Left ventricle myocardium superior (tissue), 1 donor: ENCODE measurements around the gene UNKL. TPM values are rescaled to one million over a fixed set of nuclear protein-coding genes. Genes with fewer than 3 reads are reported as not detected.
"Not testable (repeated sequence)": the region's sequence is repeated elsewhere in the genome, so short reads cannot be mapped to it uniquely, and the experiment has no call there.

Experiments used
- ATAC-seq: fragments of 200-7000 bp; cut with Tn5 transposase; one replicate; pipeline ENCODE4 v1.9.1; 2020; ENCODE audit warnings: mild to moderate bottlenecking, moderate library complexity
- DNase-seq: peaks from one replicate; pipeline ENCODE4 v3.0.0-alpha.2; 2020
- intact Hi-C: fragments of 100-400 bp; cut with micrococcal nuclease; formaldehyde crosslinking; loops from one replicate; pipeline ENCODE4 v1.11.0; 2022
- total RNA-seq: library from RNA; stranded (reverse); fragmentation: NEBNext Ultra II Directional; extraction: Animal tissue kit (Norgen Biotek cat#: 25700); gene quantifications from one replicate; pipeline ENCODE4 v1.2.1, GENCODE V29; 2021
- donor health status: DM: no; HTN: yes; CAD: no; lungs with severe emphysema.

The UNKL gene
- total RNA-seq, 1 donor from 2014 or later, result 16.4 TPM

DNA sequence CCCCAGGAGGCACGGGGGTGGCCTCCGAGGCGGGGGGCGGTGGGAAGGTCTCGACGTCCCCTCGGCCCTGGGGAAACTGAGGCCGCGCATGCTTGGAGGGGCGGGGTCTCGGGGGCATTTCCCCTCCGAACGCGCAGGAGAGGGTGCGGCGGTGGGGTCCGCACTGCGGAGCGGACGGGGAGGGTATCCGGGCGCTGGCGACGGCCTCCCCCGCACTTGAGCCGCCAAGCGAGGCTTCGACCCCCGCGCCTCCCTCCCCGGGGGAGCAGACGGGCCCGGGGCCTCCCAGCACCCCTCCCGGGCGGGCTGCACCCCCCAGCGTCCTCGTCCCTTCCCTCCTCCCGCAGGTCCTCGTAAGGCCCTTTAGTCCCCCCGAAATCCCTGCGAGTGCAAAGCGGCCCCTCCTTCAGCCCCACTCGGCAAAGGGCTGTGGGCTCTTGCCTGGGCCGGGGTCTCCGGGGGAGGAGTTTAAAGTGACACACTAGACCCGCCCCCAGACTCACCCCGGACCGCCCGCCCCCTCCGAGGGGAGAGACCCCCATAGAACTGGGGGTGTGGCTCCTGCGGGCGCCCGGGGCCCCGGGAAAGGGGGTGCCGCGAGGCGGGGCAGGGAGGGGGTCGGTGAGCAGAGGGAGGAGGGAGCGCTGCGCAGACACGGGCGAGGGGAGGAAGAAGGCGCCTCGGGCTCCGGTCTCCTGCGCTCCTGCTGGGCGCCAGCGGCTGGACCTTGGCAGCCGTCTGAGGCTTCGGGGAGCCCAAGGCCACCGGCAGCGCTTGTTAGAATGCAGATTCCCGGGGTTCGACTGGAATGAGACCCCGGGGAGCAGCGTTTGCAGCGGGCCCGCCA lies 80.4 kb downstream of the UNKL start:
- no peak for DNase-seq
- no peak for ATAC-seq
- intact Hi-C loops, result no loop called here

DNA sequence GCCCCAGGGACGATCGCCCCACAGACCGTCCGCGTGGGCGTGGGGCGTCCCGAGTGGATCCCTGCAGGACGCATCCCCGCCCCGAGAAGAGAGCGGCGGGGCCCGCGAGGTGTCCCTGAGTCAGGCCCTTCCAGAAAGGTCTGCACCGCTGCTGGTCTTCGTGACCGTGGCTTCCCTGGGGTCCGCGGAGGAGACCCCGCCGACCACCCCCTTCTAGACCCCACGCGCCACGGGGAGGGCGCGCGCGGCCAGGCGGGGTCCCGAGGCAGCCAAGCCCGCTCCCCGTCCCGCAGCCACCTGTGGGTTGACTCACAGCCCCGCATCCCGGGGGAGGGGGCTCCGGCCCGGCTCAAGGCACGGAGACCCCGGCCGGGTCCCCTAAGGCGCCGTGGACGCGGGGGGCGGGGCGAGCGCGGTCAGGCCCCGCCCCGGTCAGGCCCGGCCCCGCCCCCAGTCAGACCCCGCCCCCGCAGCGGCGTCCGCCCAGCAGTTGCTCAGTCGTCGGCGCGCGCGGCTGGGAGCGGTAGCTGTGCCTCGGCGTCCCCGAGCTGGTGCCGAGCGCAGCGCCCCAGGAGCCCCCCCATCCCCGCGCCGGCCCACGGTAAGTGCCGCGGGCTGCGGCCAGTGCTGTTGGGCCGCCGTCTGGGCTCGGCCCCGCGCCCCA lies 81.2 kb downstream of the UNKL start, which contains the start of gene BAIAP3:
BAIAP3 (plus strand) TSS at position 497 of the 664 bp plus-strand sequence. CDS start 4,905 bp downstream, outside the sequence.
- DNase-seq (peak; percentile 70), ATAC-seq (peak; percentile 79)
- intact Hi-C loops, result no loop called here

DNA sequence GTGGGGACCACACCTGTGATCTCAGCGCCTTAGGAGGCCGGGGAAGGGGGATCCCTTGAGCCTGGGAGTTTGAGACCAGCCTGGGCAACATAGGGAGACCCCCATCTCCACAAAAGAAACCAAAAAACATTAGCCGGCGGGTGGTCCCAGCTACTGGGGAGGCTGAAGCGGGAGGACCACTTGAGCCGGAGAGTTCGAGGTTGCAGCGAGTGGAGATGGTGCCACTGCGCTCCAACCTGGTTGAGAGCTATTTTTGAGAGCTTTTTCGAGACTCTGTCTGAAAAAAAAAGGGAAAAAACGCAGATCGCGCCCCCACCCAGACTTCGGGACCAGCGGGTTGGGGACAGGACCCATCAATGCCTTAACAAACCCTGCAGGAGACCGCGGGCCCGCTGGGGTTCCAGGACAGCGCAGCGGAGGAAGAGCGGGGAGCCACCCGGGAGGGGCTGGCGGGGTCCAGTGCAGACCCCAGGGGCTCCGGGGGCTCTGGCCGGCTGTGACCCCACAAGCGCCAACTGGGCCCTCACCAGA lies 81.8 kb downstream of the UNKL start:
- DNase-seq (no peak), ATAC-seq (no peak)
- intact Hi-C loops, result no loop called here

DNA sequence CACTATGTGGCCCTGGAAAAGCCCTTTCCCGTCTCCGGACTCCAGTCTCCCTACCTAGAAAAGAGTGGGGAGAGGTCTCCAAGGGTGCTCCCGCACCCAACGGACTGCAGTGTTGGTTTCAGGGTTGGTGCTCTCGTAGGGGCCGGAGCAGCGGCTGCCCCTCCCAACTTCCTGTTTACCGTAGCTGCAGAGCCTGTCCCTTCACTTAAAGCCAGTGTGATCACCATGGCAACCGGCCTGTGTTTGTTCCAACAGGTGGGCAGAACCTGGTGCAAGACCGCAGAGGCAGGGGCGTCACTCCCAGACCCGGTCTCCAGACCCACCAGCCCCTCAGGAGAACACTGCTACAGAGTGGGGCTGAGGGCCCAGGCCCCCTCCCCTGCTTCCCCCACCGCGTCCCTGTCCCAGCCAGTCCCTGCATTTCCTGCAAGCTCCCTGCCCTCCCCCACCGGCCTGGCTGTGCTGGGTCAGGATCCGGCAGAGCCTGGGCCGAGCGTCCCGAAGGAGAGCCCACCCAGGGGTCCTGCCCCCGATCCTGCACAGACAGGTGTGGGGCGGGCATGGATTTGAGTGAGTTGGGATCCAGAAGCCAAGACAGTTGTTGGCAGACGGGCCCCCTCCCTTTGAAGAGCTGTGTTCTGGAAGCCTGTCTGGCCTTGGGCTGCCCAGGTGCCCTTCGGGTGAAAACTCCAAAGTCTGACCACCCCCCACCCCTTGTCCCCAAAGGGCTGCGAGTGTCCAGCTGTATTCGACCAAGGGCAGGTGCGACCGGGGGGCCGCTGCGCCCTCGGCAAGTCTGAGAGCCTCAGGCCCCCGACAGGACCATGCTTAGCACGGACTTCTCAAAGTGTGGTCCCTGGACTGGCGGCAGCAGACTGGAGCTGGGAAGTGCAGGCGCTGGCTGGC lies 82.5 kb downstream of the UNKL start:
- DNase-seq, result peak; percentile 72
- intact Hi-C loops, result no loop called here
- peak; percentile 61 for ATAC-seq

DNA sequence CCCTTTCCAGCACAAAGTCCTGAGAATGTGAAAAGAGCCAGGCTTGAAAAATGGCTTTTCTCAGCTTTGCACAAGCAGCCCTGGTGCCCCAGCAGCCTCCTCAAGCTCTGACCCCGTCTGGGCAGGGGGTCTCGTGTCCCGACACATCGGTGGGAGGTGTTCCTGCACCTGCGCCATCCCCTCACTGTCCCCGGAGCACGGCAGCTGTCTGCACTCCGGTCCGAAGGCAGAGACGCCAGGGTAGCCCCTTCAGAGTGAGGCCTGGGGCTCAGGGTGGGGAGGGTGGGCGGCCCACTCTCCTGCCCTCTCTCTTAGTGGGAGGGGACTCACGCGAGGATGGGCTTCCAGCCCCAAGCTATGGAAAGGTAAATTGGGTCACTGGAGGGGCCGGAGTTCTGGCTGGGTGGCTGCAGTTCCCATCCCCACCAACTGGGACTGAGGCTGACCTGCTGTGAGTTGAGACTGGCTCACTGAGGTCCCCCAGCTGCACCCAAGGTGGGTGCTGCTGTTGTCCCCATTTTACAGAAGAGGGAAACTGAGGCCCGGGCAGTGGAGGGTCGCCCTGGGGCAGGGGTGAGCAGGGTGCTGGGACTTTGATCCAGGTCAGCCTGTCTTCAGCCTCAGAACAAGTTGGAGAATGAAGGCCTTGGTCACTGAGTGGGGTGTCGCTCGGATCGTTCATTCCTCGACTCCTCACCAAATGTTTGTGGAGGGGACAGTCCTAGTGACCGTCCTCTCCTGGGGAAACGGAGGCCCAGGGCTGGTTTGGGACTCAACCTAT lies 83.4 kb downstream of the UNKL start:
- ATAC-seq (no peak), DNase-seq (no peak)
- intact Hi-C loops, result no loop called here

DNA sequence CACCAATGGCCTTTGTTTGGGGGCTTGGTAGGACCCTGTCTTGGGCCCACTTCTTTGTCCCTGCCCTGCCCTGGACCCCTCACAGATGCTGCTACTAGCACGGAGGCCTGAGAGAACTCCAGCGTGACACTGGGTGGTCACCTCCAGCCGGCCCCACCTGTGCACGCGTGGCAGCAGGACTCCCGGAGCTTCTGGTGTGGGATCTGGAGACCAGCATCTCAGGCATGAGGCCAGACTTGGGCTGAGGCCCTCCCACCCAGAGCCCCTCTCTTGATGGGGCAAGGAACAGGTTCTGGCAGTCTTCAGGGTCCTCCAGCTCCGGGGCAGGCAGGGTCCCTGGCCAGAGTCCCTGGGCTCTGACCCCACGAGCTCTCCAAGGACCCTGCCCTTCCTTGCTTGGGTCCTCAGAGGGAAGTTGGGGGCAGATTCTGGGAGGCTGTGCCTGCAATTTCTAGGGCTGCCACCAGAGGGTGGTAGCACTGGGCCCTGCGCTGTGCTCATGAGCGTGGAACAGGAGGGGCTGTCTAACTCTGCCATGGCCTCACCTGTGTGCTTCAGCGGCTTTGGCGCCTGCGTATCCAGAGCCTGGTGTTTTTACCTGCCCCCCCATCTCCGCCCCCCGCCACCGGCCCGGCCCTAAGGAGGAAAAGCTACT lies 84.1 kb downstream of the UNKL start:
- ATAC-seq (no peak), DNase-seq (no peak)
- intact Hi-C loops, result no loop called here

DNA sequence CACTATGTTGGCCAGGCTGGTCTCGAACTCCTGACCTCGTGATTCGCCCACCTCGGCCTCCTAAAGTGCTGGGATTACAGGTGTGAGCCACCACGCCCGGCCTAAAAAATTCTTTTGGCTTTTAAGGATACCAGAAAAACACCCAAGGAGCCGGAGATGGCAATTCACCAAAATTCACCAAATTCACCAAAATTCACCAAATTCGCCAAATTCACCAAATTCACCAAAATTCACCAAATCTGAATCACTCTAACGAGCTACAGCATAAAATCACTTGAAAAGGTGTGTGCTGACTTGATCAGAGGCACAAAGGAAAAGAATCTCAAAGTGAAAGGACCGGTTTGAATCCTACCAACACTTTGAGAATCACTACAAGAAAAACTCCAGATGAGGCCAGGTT lies 85.5 kb downstream of the UNKL start:
- DNase-seq, ATAC-seq, intact Hi-C loops: not testable (repeated sequence)

DNA sequence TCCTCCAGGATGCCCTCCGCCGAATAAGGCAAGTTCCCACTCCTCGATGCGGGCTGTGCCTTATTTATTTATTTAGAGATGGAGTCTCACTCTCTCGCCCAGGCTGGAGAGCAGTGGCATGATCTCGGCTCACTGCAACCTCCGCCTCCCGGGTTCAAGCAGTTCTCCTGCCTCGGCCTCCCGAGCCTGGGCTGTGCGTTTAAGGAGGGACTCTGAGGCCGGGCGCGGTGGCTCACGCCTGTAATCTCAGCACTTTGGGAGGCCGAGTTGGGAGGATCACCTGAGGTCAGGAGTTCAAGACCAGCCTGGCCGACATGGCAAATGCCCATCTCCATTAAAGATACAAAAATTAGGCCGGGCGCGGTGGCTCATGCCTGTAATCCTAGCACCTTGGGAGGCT lies 86.4 kb downstream of the UNKL start:
- DNase-seq, ATAC-seq, intact Hi-C loops: not testable (repeated sequence)

DNA sequence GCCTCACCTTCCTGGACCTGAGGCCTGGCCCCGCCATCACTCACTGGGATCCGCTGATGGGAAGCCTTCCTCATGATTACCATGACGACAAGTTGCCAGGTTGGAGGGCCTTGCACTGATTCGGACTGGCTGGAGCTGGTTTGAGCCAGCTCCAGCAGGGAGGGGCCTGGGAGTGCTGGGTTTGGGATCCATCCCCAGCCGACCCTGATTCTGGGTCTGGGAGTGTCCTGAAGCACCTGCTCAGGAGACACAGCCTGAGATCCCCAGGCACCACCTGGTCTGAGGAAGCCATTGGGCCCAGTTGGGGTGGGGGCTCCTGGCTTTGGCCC lies 86.9 kb downstream of the UNKL start:
- DNase-seq (no peak), ATAC-seq (no peak)
- intact Hi-C loops, result no loop called here

DNA sequence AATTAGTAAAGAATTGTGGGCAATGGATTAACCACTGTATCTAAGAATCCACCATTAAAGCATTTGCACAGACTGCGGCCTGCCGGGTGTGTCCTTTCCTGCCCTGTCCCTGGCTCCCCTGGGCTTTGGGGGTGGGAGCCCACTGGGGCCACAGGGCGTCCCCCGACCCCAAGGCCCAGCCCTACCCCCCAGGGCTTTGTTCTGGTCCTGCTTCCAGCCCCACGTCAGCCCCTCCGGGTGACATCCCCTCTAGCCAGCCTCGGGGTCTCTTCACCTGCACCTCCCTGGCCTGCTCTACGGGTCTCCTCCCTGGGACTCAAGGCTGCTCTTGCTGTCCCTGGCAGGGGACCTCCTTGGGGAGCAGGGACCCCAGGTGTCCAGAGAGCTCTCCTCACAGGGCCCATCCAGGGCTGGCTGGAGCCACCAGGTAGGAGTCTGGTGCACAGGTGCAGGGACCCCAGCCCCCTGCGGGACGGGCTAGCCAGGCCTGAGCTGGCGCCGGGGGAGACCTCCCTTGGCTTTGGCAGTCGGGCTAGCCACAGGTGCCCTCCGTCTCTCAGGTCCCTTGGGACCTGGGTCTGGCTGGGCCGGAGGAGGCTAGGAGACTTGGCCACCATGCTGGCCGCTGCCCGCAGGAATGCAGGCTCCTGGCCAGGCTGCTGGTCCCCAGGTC lies 87.4 kb downstream of the UNKL start:
- no peak for DNase-seq
- intact Hi-C loops, result no loop called here
- no peak for ATAC-seq

DNA sequence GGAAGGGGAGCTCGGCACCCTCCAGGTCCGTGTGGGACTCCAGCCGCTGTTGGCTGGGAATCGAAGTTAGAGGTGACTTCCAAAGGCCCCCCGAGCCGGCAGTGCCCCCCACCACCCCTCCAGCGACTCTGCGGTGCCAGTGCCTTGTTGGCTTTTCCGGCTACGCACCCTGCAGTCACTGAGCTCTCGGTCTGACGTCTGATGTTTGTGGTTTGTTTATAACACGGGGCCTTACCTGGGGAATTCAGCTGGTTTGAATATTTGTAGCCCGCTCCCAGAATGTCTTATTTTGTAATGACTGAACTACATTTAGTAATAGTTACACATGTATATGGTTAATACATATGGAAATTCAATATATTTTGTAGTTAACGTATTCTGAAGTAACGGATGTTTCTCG lies 88.1 kb downstream of the UNKL start:
- intact Hi-C loops, result no loop called here
- no peak for DNase-seq
- no peak for ATAC-seq

DNA sequence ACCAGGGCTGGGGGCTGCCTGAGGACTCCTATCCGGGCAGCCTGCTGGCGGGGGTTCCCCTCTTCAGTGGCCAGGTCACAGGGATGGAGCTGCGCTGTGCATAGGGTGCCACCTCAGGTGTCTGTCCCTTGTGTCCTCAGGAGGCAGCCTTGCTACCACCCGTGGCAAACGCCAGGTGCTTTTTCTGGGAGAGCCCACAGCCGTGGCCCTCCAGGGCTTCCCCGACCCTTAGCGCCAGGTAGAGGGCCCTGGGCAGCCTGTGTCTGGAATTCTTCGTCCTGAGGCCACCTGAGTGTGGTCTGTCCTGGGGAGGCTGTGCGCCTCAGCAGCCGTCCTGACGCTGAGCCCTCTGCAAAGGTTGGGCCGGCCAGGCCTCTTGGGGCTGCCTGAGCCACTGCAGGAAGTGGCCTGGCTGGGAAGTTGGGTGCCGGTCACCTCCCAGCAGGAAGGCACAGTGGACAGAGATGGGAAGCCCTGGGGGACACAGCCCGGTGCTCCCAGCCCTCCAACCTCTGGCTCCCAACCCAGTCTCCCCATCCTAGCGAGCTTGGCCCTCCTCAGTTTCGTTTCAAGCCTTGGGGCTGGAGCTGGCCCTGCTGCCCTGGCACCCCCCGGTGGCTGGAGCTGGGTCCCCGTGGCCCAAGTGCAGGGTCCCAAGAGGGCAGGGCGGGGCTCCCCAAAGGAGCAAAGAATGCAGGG lies 88.7 kb downstream of the UNKL start:
- peak; percentile 12 for ATAC-seq
- no peak for DNase-seq
- intact Hi-C loops, result no loop called here

DNA sequence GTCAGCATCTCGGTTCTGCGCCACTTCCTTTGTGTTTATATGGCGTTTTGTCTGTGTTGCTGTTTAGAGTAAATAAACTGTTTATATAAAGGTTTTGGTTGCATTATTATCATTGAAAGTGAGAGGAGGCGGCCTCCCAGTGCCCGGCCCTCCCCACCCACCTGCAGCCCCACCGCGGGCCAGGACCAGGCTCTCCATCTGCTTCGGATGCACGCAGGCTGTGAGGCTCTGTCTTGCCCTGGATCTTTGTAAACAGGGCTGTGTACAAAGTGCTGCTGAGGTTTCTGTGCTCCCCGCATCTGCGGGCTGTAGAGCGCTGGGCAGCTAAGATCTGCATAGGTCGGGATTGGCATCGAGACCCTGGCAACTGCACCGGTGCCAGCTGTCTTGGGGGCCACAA lies 89.2 kb downstream of the UNKL start:
- no peak for ATAC-seq
- intact Hi-C loops, result no loop called here

DNA sequence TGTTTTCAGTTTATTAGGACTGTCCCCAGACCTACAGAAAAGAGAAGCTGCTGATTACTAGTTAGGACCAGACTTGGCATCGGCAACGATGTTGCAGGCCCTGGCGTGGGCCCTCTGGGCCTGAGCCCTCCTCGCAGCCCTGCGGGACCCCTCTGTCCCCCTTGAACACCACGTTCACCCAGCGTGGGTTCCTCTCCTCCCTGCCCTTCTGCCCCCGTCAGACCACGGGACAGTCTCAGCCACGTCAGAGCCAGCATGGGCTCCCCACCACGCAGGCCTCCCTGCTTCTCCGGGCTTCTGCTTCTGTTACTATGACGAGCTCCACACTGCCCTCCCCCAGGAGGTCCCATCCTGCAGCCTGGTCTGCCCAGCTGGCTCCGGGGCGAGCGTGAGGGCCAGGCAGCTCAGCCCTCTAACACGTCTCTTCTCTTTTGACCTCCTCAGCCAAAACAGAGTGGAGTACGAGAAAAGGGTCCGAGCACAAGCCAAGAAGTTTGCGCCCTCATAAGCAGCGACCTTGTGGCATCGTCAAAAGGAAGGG lies 90.1 kb downstream of the UNKL start:
- DNase-seq (no peak), ATAC-seq (no peak)
- intact Hi-C loops, result no loop called here

More for the DNA sequence above, 89.2 kb downstream of the UNKL start:
- no peak for DNase-seq

DNA sequence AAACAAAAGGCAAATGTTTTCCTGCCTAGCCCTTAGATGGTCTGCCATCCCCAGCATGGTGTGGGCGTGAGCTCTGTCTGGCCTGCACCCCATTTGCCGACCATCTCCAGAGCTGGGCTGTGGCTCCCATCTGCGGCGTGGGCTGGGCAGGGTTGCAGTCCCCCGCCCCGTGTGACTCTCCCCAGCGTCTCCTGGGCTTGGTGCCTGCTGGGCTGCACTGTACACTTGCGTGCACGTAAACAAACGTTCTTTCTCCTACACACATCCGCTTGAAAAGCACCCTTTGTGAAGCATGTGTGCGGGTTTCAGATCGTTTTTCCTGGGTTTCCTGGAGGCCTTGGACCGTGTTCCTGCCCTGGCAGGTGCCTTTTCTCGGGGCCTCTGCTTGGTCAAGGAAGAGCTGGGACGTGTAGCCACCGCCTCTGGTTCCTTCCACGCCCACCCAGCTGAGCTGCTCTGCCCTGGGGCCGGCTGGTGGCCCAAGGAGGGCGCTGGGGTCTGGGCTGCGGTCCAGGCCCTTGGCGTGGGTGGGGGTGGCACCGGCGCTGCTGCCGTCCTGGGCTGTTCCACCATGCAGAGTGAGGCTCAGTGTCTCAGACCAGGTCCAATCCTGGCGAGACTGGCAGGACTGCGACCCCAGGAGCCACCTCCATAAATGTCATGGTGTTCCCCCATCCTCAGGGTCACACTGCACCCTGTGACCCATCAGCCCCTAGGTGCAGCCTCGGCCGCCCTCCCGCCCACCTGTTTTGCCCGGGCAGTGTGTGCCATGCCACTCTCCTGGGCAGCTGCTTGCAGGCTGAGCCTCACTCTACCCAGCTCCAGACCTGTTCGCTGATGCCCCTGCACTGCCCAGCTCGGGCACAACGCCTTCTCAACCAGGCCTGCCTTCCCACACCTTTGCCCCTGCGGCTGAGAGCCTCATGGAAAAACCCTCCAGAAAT lies 90.9 kb downstream of the UNKL start:
- intact Hi-C loops, result no loop called here
- no peak for DNase-seq
- no peak for ATAC-seq

DNA sequence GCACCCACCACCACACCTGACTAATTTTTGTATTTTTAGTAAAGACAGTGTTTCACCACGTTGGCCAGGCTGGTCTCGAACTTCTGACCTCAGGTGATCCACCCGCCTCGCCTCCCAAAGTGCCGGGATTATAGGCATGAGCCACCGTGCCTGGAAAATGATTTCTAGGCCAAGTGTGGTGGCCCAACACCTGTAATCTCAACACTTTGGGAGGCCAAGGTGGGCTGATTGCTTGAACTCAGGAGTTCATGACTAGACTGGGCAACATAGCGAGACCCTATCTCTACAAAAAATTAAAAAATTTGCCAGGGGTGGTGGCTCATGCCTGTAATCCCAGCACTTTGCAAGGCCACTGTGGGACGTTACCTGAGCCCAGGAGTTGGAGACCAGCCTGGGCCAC lies 92.1 kb downstream of the UNKL start:
- DNase-seq (no peak), ATAC-seq (no peak)
- intact Hi-C loops, result no loop called here
